Subcutaneous abdominal adipose tissue (tissue), 5 donors: ENCODE measurements around the gene SPHK2.
A peak's percentile ranks its signal among the peaks of the same experiment; 100 is the strongest.

Experiments used
- H3K27ac ChIP-seq: one replicate; pipeline ENCODE4 v1.7.0; 2013; ENCODE audit warnings: low read depth, mild to moderate bottlenecking, inconsistent platforms, low read length, moderate library complexity
- H3K27me3 ChIP-seq, 5 donors: one replicate each; pipeline ENCODE4 v1.7.0; 2013; ENCODE audit warnings: low read length in 5 of 5, inconsistent platforms in 1 of 5; ENCODE audit not compliant: control insufficient read depth in 5 of 5, insufficient read depth in 4 of 5
- H3K36me3 ChIP-seq, 5 donors: one replicate each; pipeline ENCODE4 v1.7.0; 2013; ENCODE audit warnings: low read length in 5 of 5; ENCODE audit not compliant: control insufficient read depth in 5 of 5, insufficient read depth in 5 of 5
- H3K4me1 ChIP-seq, 5 donors: one replicate each; pipeline ENCODE4 v1.7.0; 2013; ENCODE audit warnings: low read length in 5 of 5, mild to moderate bottlenecking in 3 of 5, moderate library complexity in 1 of 5; ENCODE audit not compliant: control insufficient read depth in 5 of 5, insufficient read depth in 5 of 5
- H3K4me3 ChIP-seq, 5 donors: one replicate each; pipeline ENCODE4 v1.7.0; 2013; ENCODE audit warnings: low read length in 5 of 5, low read depth in 1 of 5
- H3K9ac ChIP-seq, 5 donors: one replicate each; pipeline ENCODE4 v1.7.0; 2013; ENCODE audit warnings: low read length in 5 of 5, mild to moderate bottlenecking in 4 of 5, moderate library complexity in 3 of 5
- H3K9me3 ChIP-seq, 5 donors: one replicate each; pipeline ENCODE4 v1.7.0; 2013; ENCODE audit warnings: low read length in 5 of 5; ENCODE audit not compliant: control insufficient read depth in 5 of 5
- donor health status: healthy.
- donor health status: healthy.
- donor health status: healthy.
- donor health status: healthy.
- donor health status: healthy.

The SPHK2 gene

DNA sequence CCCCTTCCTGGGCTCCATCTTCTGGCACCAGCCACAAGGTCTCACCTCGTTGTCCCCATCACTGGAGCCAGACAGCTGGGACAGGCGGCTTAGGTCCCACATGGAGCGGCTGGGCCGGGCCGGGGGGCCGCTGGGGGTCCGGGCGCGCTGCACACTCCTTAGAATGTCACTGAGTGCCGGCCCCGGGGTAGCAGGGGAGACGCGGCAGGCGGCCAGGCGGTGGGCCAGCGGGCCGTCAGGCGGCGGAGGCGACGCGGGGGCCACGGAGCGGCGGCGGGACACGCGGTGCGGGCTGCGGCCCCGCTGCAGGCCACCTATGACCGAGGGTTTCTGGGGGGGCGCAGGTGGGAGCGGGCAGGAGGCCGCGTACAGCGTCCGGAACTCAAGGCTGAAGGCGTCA is 15.9 kb upstream of the SPHK2 start:
- H3K27me3 ChIP-seq: peaks cover 2 to 11% (median 9%) of the 10 kb centered on the region in 5 donors
- peaks cover 0 to 2% (median 0%) of the 10 kb centered on the region in 5 donors for H3K4me1 ChIP-seq
- no peak overlapping the region for H3K9ac ChIP-seq
- H3K27ac ChIP-seq: no peak overlapping the region
- no peaks in the 10 kb centered on the region for H3K9me3 ChIP-seq
- H3K36me3 ChIP-seq: no peaks in the 10 kb centered on the region
- no peak overlapping the region for H3K4me3 ChIP-seq

DNA sequence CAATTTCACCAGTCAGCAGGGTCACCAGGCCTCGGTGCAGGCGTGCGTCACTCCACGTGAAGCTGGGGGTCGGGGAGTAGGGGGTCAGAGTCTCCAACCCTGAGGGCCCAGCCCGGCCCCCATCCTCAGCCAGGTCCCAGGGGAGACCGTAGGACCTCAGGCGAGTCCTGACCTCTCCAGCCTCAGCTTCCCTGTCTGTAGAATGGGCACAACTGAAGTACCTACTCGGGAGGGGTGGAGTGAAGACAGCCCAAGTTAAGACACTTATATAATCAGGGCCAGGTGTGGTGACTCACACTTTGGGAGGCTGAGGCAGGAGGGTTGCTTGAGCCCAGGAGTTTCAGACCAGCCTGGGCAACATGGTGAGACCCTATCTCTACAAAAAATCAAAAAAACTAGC is 15.5 kb upstream of the SPHK2 start:
- H3K4me1 ChIP-seq: peaks cover 0 to 3% (median 2%) of the 10 kb centered on the region in 5 donors
- H3K9ac ChIP-seq: no peak overlapping the region
- no peak overlapping the region for H3K27ac ChIP-seq
- H3K4me3 ChIP-seq: no peak overlapping the region
- H3K9me3 ChIP-seq: no peaks in the 10 kb centered on the region
- peaks cover 2 to 8% (median 6%) of the 10 kb centered on the region in 5 donors for H3K27me3 ChIP-seq
- H3K36me3 ChIP-seq: no peaks in the 10 kb centered on the region

DNA sequence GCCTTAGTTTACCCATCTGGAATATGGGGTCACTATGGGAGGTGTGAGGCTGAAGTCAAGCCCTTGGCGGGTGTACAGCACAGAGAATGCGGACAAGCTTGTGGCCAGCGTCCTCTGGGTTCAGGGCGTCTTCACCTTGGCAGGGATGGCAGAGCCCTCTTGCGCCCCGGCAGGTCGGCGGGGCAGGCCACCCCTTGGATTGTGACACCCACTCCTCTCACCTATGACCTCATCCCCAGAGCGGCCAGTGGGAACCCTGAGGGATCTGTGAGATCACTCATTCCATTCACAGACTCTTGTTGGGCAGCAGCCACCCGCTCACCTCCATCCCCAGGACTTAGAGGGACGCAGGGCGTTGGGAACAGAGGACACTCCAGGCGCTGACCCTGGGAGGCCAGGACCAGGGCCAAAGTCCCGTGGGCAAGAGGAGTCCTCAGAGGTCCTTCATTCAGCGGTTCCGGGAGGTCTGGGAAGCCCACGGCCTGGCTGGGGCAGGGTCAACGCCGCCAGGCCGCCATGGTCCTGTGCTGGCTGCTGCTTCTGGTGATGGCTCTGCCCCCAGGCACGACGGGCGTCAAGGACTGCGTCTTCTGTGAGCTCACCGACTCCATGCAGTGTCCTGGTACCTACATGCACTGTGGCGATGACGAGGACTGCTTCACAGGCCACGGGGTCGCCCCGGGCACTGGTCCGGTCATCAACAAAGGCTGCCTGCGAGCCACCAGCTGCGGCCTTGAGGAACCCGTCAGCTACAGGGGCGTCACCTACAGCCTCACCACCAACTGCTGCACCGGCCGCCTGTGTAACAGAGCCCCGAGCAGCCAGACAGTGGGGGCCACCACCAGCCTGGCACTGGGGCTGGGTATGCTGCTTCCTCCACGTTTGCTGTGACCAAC is 12.6 kb upstream of the SPHK2 start, which contains the start of gene SPACA4:
Gene SPACA4 (plus strand): TSS at position 280 of the 896 bp plus-strand sequence. CDS start 237 bp downstream, at position 517.
- Histone ChIP-seq H3K27me3 (peaks cover 0 to 3% (median 0%) of the 10 kb centered on the region in 5 donors), H3K4me1 (peaks cover 0 to 5% (median 4%) of the 10 kb centered on the region in 5 donors), H3K9me3 (no peaks in the 10 kb centered on the region), H3K9ac (no peak within 1 kb of the TSS), H3K4me3 (no peak within 1 kb of the TSS), H3K27ac (no peak within 1 kb of the TSS), H3K36me3 (no peaks in the 10 kb centered on the region)

DNA sequence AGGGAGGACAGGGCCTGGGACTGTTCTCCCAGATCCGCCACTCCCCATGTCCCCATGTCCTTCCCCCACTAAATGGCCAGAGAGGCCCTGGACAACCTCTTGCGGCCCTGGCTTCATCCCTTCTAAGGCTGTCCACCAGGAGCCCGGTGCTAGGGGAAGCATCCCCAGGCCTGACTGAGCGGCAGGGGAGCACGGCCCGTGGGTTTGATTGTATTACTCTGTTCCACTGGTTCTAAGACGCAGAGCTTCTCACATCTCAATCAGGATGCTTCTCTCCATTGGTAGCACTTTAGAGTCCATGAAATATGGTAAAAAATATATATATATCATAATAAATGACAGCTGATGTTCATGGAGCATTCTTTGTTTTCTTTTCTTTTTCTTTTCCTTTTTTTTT is 11.9 kb upstream of the SPHK2 start:
- H3K9ac ChIP-seq: no peak overlapping the region
- H3K9me3 ChIP-seq: no peaks in the 10 kb centered on the region
- H3K4me3 ChIP-seq: no peak overlapping the region
- H3K27me3 ChIP-seq: no peaks in the 10 kb centered on the region
- no peaks in the 10 kb centered on the region for H3K36me3 ChIP-seq
- peaks cover 0 to 5% (median 4%) of the 10 kb centered on the region in 5 donors for H3K4me1 ChIP-seq
- no peak overlapping the region for H3K27ac ChIP-seq

DNA sequence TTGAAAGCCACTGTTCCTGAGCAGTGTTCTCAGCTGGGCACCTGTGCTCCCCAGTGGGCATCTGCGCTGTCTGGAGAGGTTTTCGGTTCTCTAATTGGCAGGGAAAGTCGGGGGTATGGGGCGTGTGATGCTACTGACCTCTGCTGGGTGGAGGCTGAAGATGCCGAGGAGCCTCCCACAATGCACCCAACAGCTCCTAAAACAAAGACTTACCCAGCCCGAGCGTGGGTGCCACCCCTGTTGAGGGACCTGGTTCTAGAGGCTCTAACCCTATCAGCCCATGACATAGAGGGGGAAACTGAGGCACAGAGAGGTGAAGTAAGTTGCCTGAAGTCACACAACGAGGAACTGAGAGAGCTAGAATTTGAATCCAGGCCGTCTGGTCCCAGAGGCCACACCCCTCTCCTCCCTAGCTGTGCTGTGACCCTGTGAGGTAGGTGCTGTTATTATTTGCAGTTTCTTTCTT is 10.5 kb upstream of the SPHK2 start:
- H3K9ac ChIP-seq: peak overlapping the region in 1 of 5 donors; percentile 64
- H3K9me3 ChIP-seq: no peaks in the 10 kb centered on the region
- H3K4me3 ChIP-seq: no peak overlapping the region
- no peaks in the 10 kb centered on the region for H3K36me3 ChIP-seq
- H3K4me1 ChIP-seq: peaks cover 0 to 9% (median 4%) of the 10 kb centered on the region in 5 donors
- no peak overlapping the region for H3K27ac ChIP-seq
- no peaks in the 10 kb centered on the region for H3K27me3 ChIP-seq

DNA sequence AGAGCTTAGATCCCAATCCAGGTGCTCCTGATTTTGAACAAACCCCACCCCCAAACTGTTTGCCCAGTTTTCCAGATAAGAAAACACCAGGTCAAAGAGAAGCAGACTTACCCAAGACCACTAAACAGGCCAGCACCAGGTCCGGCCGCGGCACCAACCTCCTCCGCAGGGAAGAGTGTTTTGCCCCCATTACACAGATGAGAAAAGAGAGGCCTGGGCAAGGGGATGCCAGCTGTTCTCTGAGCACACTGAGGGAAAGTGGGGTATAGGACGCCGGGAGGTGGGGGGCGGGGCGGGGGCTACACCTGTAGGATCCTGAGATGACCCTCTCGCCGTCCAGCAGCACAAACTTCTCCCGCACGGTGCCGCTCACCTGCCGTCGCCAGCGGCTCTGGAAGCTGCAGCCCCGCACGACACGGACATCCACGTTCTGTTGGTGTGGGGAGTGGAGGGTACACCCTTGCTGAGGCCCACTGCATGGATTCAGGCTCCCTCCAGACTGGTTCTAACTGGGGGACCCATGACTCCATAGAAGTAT is 9.7 kb upstream of the SPHK2 start:
- Histone ChIP-seq H3K27me3 (no peaks in the 10 kb centered on the region), H3K36me3 (no peaks in the 10 kb centered on the region), H3K9ac (no peak overlapping the region), H3K4me3 (no peak overlapping the region), H3K27ac (no peak overlapping the region), H3K4me1 (peaks cover 0 to 10% (median 4%) of the 10 kb centered on the region in 5 donors), H3K9me3 (no peaks in the 10 kb centered on the region)

DNA sequence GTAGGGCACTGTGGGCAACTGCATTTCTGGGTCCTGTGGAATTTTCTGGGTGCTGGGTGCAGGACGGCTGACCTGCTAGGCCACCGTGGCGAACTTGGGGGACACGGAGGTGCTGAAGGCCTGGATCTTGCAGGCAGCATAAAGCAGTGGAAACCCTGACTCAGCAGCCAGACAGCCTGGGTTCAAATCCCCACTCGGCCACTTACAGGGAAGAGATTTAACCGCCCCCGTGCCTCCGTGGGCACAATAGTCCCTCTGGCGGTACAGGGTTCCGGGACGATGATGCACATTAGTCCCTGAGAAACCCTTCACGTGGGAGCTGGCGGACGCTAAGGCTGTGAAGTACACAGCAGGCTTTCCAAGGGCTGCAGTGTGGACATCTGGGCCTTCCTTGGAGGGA is 7.4 kb upstream of the SPHK2 start:
- Histone ChIP-seq H3K4me1 (peaks cover 0 to 19% (median 10%) of the 10 kb centered on the region in 5 donors), H3K27ac (no peak overlapping the region), H3K4me3 (no peak overlapping the region), H3K9me3 (no peaks in the 10 kb centered on the region), H3K36me3 (peaks cover 0 to 22% (median 22%) of the 10 kb centered on the region in 5 donors), H3K9ac (no peak overlapping the region), H3K27me3 (no peaks in the 10 kb centered on the region)

DNA sequence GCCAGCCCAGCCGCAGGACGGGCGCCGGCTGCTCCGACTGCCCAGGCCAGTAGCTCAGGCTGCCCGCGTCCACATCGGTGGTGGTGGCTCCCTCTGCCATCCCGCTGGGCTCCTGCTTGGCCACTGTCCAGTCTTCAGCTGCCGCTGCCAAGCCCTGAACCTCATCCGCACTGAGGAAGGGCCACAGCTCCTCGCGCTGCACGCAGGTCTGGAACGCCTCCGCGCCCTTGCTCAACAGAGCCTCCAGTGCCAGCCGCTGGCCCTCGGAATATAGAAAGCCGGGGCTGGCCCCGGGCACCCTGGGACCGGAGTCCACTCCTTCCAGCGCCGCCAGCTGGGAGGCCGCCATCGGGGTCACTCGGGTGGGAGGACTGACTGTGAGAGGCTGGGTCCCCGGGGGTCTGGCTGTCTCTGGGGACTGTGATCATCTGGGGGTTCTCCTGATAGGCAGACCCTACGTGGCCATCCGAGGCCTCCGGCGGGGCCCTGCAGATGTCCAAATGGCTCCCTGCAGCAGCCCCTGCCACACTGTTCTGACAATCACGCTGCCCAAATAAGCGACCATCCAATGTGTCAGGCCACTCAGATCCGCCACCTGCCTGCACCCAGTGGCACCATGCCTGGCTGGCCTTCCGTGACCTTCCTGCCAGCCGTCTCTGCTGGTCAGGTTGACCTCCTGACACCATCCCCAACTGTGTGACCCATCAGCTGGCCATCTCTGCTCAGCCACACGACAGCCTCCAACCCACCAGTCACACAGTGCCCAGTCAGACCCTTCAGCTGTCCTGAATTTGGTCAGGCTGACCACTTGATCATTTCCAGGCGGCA is 6.1 kb upstream of the SPHK2 start:
- Histone ChIP-seq H3K4me1 (peaks cover 7 to 33% (median 23%) of the 10 kb centered on the region in 5 donors), H3K36me3 (peaks cover 0 to 32% (median 30%) of the 10 kb centered on the region in 5 donors), H3K27ac (no peak overlapping the region), H3K9me3 (no peaks in the 10 kb centered on the region), H3K4me3 (no peak overlapping the region), H3K9ac (no peak overlapping the region), H3K27me3 (no peaks in the 10 kb centered on the region)

DNA sequence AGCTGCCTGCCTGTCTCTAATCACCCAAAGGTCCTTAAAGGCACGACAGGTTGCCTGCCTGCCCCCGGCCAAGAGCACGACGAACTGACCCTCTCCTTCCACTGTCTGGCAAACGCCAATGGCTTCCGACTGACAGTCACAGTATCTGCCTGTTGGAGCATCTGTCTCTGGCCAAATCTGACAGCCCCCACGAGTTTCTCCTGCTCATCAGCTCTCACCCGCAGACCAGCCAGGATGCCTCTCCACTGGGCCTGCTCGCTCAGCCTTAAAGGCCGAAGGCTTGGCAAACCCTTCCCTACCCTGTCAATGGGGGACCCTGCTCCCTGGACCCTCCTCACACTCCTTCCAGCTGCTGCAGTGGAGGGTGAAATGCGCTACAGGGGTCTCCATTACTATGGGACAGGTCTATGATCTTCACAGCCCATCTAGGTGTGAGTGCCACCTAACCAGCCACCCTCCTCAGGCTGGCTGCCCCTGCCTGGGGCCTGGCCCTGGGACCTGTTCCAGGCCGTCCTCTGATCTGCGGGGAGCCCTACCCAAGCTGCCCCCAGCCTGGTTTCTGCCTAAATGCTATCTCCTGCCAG is 5.4 kb upstream of the SPHK2 start:
- Histone ChIP-seq H3K27me3 (no peaks in the 10 kb centered on the region), H3K9ac (no peak overlapping the region), H3K4me1 (peaks cover 7 to 33% (median 25%) of the 10 kb centered on the region in 5 donors), H3K36me3 (peaks cover 0 to 32% (median 30%) of the 10 kb centered on the region in 5 donors), H3K27ac (no peak overlapping the region), H3K9me3 (no peaks in the 10 kb centered on the region), H3K4me3 (no peak overlapping the region)
